K562 treated with DMSO at 1 percent for 12 hours (cell line): ENCODE data around the gene ITSN1. TPM values are rescaled to one million over a fixed set of nuclear protein-coding genes. Genes with fewer than 3 reads are reported as not detected.

Experiments
- total RNA-seq: library from RNA; unstranded; fragments of 300-600 nt; gene quantifications from 2 replicates; pipeline ENCODE4 v1.2.3, GENCODE V29; 2022; ENCODE audit not compliant: insufficient read depth

Gene ITSN1
- total RNA-seq, result 3.7 and 9.7 TPM in 2 replicates

GRCh38 chr21:33642027-33642895 is at the start of gene ITSN1:
Gene ITSN1 (plus strand): TSS chr21:33642501. CDS start chr21:33718829, 76,328 bp downstream.

DNA sequence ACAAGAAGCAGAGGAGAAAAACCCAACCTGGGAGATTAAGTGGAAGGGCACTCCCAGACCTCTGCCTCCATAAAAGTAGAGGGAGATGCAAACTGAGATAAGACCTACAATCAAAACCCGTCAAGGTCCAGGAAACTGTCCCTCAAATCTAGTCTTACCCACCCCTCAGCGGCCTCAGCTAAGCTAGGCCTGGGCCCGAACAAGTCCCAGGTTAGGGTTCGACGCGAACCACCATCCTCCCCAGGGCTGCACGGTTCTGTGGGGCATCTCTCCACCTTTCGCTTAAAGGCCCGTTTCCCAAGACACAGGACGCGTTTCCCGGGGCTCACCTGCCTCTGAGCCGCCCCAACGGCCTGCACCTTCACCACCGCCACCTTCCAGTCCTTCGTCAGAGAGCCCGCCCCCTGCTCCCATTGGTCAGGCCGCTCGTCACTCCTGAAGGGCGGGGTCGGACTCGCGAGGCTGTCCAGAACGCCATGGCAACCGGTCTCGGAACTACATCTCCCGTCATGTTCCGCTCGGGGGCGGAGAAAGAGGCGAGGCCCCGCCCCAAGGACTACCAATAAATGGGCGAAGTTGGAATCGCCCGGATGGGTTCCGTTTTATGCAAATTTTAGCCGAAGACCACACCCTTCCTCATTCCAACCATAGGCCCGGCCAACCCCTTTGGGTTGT is 812 bp upstream of the ITSN1 start, which contains the start of gene CRYZL1:
TSS of gene CRYZL1 (minus strand) at position 390 of the 675 bp plus-strand sequence. CDS start 10,190 bp downstream, outside the sequence.

DNA sequence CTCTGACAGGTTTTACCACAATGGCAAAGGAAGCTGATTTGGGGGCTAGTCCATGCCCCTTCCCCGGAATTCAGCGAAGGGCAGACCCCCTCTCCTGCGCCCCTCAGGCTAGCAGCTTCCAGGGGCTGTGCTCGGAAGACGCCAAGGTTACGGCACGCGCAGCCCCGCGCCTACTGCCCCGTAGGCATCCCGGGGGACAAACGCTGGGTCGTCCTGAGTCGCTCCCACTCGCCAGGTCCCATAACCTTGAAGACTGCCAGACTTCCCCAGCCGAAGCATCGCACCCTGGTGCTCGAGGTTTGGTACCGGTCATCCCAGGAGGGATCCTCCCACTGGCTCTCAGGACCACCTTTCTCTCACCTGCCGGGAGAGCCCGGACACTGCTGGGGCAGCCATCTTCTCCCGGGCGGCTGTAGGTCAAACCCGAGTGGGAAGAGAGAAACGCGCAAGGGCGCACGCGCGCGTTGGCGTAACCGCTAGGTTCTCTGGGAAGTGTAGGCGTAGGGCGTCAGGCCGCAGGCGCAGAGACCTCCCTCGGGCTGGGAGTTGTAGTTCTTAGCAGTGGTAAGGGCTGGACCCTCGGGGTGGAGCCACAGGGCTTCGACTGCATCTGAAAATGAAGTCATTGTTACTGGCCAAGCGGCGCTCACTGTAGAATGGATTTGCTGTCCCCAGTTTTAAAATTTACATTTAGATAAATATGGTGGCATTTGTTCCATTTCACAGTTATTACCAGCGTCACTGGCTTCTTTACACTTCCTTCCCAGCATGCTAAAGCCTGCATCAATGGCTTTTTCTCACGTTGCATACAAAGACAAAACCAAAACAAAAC is 273.3 kb downstream of the ITSN1 start, which contains the start of gene ATP5PO:
TSS of gene ATP5PO (minus strand) at position 437 of the 832 bp plus-strand sequence. CDS start at position 396, 41 bp downstream.

Other genes with a start within 250 kb of the ITSN1 start
- 24.0 and 41.3 TPM in 2 replicates for gene IFNGR2, start 239.1 kb upstream of the ITSN1 start, total RNA-seq
- gene TMEM50B, start 162.5 kb upstream of the ITSN1 start, total RNA-seq, result 15.7 and 30.7 TPM in 2 replicates
- gene DNAJC28, start 150.8 kb upstream of the ITSN1 start, total RNA-seq, result 0.84 and 1.4 TPM in 2 replicates
- gene GART, start 100.4 kb upstream of the ITSN1 start, total RNA-seq, result 41.7 and 92.8 TPM in 2 replicates
- gene SON, start 99.5 kb upstream of the ITSN1 start, total RNA-seq, result 63.1 and 181 TPM in 2 replicates
- gene DONSON, start 53.8 kb upstream of the ITSN1 start, total RNA-seq, result 32.4 and 69.0 TPM in 2 replicates
- gene CRYZL1, start 760 bp upstream of the ITSN1 start, total RNA-seq, result 24.8 and 34.0 TPM in 2 replicates